Stimulated activated CD8-positive, alpha-beta memory T cell treated with anti-CD3 and anti-CD28 coated beads, Interleukin-7, amount 100 ng/mL, for 24 hours (primary cell): ENCODE results near the gene HIP1R.

Source experiments
- DNase-seq: peaks from one replicate; pipeline ENCODE4 v3.0.0-alpha.2; 2020; ENCODE audit warnings: low read depth

HIP1R gene

DNA sequence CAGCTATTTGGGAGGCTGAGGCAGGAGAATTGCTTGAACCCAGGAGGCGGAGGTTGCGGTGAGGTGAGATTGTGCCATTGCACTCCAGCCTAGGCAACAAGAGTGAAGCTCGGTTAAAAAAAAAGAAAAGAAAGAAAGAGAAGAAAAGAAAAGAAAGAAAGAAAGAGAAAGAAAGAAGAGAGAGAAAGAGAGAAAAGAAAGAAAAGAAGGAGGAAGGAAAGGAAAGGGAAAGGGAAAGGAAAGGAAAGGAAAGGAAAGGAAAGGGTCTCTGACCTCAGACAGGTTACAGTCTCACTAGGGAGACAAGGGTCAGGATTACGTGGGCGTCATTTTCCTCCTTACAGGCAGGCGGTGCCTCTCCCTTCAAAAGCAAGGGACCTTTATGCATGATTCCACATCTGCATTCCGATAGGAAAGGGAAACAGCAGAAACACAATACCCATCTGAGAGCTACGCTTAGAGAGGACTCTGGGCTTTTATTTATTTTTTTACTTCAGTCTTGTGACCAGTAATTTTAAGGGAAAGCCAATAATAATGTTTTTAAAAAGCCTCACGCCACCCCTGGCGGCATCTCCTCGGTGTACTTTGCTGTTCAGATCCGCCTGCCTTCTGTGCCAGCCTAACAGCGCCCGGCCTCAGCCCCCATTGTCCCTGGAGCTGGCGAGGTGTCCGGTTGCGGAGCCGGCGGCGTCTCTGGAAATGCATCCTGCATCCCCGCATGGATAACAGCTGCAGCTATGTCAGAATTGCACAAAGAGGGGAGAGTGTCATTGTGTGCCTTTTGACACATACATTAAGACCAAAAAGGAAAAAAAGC is 945 bp upstream of the HIP1R start:
- DNase-seq, result no peak

DNA sequence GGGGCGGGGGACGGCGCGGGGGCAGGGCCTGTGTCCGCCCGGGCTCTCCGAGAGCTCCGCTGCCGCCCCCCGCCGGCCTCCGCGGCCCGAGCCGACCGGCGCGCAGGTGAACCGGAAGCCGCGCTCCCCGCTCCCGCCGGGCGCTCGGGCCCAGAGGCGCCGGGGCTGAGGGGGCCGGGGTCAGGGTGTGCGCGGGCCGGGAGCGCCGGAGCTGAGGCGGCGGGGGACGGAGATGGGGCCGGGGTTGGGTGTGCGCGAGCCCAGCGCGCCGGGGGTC is 431 bp downstream of the HIP1R start:
- no peak for DNase-seq

DNA sequence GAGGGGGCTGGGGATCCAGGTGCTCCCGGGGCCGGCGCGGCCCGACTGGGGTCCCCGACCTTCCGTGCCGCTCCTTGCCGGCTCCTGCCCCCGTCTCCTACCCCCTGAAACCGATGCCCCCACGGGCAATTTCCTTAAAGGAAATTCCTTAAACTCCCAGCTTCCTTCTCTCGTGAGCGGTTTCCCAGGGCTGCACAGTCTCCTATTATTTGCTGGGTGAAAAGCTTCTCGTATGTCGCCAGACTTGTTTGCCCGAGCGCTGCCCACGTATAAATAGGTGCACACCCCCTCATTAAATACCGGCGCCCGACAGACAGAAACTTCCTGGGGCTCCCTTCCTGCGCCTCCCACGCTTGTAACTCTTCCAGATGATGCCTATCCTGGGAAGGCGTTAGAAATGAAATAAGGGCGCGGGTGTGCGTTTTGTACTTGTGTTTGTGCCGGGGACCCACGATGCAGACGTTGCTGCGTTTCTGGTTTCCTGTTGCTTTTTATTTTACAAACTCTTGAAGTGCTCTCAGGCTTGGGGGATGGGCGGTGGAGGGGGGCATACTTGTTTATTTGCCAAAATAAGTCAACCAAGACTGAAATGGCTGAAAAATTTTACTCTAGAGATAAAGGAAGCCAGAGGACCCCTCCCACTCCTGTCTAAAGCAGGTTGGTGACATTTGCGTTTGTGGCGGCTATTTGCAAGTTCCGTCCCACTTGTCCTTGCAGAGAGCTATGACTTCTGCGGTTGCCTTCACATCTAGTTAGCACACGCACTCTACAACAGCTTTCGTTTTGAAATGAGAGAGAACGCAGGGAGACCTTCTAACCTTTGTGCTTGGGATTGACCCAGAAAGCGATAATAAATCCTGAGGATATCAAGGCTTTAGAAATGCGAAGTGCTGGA is 1.0 kb downstream of the HIP1R start:
- no peak for DNase-seq

DNA sequence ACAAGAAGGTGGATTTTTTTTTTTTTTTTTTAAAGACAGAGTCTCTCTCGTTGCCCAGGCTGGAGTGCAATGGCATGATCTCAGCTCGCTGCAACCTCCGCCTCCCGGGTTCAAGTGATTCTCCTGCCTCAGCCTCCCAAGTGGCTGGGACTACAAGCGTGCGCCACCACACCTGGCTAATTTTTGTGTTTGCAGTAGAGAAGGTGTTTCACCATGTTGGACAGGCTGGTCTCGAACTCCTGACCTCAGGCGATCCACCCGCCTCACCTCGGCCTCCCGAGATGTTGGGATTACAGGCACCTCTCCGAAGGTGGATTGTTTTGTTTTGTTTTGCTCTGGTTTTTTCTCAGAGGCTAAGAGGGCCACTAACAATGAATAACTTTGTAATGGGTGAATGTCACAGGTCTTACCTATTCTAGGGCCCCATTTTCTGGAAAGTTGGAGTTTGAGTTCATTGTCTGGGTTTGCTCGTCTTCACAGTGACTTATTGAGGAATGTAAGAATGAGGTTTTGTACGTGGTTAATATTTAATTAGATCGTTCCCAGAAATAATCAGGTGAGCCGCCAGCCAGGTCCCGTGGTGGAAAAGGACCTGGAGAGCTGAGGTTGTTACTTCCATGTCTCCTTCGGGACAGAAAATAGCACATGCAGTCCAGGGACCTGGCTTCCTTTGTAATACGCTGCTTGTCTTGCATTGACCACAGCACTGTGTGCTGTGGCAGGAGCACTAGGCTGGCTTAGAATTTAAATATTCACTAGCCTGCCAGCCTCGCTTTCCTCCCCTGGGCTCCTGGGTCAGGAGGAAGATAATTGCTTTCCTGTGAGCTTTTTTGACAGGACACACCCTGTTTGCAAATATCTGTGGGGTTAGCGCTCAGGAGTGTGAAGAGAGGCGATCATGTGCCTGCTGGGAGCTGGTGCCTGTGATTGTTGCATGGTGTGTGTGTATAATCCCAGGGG is 2.3 kb downstream of the HIP1R start:
- no peak for DNase-seq

DNA sequence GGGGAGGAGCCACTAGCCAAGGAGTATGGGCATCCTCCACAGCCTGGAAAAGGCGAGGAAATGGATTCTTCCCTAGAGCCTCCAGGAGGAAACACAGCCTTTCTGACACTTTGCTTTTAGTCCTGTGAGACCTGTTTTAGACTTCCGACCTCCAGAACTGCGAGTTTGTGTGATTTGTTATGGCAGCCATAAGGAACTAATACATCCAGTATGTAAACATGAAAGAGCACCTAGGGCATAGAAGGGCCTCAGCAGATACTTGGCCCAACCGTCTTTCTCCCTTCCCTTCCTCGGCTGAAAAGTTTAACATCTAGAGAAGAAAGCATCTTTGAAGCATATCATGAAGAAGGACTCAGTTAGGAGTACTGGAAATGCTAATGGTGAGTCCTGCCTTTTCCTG is 3.6 kb downstream of the HIP1R start:
- no peak for DNase-seq

DNA sequence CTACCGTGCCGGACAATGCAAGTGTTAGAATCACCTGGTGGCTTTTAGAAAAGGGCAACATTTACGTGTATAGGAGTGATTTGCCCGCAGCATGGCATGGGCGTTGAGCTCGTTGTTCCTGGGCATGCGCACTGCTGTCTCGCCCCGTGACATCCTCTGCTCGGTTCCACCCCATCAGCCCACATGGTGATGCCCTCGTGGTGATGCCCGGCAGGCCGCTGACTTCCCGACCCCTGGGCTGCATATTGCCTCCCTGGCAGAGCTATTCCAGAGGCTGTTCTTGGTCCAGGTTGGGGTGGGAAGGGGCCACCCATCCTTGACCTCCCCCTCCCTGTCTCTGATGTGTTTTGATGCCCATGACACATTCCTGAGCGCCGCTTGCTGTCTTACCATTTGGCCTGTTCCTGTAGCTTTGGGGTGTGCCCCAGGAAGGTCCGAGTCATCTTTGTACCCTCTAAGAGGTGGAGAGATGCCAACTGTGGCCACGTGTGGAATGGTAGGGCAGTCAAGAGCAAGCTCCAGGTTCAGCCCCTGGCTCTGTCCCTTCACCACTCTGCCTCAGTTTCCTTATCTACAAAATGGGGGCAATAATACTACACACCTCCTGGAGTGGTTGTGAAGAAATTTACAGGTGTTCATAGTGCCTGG is 4.8 kb downstream of the HIP1R start:
- no peak for DNase-seq

DNA sequence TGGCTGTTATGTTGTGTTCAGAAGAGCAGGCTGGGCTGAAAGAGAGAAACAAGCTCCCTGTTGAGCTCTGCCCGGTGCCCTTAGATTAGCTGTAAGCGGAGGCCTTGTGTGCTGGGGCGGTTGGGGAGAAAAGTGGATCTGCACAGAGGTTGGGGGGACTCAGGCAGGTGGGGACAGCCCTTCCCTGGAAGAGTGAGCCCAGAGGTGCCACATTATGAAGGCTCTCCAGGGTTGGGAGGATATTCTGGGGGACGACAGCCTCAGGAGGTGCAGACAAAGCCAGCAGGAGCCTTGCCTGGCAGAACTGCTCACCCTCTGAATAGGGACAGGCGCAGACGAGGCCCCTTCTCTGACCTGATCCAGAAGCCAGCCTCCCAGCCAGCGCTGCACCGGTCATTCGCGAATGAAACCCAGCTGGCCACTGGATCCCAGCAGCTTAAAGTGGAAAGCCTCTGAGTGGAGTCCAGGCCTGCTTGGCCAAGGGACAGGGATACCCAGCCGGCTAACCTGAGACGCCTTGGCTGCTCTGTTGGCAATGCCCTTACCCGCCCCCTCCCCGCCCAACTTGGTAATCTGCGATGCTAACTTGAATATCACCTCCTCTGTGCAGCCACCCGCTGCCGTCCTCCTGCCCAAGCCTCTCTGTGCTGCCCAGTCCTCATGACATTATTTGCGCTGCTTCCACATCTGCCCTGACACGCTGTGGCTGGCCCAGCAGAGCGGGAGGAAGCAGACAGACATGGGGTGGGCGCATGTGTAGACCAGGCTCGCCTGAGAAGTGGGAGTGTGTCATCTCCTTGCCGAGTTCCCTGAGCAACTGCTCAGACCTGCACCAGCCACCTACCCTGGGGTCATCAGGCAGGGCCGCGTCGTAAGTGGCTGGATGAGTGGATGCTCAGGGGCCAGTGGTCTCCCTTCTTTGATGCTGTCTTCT is 5.6 kb downstream of the HIP1R start:
- DNase-seq, result no peak

DNA sequence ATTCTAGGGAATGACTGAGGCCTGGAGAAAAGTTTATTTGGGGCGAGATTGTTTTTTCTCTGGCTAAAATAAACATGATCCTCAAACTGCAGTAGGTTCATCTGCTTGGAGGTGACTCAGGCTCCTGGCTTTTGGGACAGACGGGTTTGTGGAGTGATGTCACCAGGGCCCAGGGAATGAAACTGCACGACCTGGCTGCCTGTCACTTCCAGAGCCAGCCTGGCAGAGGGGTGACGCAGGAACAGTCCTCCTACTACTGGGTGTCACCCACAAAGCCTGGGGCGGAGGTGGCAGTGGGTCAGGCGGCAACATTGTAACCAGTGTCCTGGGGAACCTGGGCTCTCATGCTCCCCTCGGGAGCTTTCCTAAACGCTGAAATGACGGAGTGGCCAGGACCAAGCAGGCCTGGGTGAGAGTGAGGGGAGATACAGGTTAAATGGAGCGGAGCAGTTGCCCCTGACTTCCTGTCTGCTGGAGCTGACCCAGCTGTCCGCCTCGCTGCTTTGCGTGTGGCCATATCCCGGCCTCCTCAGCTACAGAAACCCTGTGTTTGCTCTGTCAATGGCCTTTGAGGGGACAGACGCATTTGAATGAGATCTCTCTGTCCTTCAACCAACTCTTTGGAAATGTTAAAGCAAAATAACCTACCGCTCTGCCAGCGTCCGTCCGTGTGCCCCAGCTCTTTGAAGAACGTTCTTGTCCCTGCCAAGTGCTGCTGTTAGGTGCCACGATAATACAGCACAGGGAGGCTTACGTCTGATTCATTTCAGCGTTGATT is 6.5 kb downstream of the HIP1R start:
- DNase-seq, result no peak

DNA sequence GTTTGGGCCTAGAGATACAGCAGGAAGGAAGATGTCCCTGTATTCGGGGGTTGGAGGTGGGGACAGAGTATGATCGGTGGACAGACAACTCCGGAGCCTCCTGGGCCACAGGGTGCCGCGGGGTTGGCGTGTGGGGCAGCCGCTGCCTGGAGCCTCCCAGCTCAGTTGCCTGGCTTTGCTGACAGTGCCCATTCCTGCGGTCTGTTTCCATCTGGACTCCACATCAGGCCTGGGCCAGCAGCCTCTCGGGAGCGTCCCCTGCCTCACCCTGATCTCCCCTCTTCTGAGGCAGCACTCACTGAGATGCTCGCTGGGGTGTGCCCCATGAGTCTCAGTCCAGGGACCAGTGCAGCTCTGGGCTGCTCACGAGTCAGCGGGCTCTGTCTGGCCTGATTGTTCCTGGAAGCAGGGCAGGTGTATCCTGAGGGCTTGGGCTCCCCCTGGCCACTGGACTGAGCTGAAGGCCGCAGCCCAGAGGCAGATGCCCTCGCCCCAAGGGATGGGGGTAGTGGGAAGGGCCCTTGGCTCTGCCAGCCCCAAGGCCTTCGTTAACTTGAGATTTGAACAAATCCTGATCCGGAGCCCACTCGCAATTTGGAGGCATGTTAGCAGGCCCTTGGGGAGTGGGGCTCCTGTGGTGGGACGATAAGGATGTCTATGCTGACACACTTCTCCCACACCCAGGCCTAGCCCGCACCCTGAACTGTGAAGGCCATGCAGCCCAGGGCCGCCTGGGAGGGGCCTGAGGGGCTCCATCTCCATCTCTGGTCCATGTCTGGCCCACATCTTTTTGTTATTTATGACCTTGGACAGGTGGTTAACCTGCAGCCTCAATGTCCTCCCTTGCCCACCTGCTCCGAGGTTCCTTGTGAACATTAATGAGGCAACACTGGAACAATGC is 7.5 kb downstream of the HIP1R start:
- DNase-seq, result no peak

DNA sequence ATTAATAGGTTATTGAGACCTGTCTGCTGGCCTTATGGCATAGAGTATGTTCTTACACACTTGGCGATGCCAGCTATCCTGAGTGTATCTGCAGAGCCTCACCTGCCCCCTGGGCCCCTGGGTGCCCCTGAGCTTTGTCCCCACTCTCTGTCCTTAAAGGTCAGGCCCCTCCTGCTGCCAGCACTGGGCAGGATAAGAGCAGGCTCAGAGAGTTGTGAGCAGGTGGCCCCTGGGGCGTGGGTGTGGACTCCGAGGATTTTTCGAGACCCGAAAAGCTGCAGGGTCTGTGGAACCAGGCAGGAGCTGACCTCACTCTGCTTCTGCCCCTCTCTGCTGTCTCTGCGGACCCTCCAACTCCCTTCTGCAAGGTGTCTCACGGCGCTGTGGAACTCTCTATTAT is 8.2 kb downstream of the HIP1R start:
- no peak for DNase-seq

DNA sequence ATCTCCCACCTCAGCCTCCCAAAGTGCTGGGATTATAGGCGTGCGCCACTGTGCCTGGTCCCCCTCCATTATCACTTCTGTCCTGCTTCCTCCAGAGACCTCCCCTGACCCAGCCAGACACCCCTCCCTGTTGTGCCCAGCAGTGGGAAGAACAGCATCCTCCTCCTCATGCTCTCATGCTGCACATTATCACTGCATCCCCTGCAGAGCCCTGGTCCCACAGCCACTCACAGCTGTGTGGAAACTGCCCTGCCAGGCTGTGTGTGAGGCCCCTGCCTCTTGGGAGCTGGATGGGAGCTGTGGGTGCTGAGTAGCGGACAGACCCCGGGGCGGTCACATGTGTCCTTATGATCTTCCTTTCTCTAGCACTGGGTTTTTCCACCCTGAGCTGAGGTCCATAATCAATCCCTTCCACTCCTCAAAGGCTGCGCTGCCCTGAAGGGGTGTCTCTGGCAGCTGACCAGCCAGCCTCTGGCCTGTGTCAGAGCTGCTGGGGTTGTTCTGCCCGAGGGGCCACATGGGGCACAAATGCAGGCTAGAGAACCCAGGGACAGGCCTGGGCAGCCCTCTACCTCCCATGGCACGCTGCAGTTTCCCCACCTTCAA is 9.2 kb downstream of the HIP1R start:
- no peak for DNase-seq

DNA sequence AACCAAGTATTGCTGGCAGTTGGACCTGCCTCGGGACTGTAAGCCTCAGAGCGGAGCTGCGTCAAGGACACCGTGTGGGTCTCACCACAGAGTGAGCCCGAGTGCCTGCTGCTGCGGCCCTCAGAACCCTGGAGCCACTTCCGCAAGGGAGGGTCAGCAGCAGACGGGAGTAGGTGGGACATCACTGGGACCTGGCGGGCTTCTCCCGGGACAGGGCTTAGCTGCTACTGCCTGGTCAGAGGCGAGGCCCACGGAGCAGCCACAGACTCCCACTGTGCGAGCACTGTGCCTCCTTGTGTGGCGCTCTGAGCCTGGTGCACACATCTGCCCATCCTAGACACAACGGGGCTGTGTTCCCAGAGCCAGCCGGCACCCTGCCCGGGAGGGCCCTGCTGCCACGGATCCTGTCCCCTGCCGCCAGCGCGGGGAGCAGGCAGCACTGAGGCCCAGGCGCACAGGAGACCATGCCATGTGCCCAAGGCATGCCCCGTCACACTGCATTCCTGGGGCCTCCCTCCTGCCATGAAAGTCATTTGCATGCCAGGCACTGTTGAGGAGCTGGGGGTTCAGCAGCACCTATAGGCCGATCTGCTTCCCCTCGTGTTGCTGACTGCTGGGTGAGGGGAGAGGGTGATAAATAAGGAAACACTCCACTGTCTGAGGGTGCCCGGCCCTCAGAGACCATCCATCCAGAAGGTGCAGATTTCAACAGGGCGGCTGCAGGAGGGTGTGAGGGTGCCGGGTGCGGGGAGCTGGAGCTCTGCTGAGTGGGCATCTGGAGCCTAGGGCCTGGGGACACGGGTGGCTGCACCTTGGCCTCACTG is 10.0 kb downstream of the HIP1R start:
- DNase-seq, result no peak

DNA sequence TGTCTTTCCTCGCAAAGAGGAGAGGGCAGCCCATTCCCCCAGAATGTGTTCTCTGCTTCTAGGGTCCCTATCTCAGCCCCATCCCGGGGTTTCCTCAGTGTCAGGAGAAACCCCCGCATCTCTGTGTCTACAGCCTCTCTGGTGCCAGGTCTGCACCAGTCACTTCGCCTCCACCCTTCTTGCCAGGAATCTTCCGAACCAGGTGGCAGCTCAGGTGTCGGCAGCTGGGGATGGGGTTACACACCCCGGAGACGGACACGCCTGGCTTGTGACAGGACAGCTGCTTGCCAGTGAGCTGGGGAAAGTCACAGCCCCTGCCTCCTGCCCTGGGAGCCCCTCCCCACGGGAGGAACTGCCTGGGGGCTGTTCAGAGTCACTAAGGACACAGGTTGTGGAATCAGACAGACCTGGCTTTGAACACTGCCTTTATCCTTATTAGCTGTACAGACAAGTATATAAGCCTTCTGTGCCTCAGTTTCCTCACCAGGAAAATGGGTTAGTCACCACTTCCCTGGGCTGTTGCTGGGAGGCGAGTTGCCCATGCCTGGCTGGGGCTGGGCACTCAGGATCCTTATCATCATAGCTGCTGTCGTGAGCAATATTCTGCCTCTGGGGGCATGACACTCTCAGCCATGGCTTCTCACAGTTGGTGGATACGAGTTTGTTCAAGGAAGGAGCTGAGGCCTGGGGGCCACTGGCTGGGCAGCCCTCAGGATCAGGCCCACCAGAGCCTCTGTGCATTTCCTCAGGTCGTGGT is 10.8 kb downstream of the HIP1R start:
- DNase-seq, result no peak

DNA sequence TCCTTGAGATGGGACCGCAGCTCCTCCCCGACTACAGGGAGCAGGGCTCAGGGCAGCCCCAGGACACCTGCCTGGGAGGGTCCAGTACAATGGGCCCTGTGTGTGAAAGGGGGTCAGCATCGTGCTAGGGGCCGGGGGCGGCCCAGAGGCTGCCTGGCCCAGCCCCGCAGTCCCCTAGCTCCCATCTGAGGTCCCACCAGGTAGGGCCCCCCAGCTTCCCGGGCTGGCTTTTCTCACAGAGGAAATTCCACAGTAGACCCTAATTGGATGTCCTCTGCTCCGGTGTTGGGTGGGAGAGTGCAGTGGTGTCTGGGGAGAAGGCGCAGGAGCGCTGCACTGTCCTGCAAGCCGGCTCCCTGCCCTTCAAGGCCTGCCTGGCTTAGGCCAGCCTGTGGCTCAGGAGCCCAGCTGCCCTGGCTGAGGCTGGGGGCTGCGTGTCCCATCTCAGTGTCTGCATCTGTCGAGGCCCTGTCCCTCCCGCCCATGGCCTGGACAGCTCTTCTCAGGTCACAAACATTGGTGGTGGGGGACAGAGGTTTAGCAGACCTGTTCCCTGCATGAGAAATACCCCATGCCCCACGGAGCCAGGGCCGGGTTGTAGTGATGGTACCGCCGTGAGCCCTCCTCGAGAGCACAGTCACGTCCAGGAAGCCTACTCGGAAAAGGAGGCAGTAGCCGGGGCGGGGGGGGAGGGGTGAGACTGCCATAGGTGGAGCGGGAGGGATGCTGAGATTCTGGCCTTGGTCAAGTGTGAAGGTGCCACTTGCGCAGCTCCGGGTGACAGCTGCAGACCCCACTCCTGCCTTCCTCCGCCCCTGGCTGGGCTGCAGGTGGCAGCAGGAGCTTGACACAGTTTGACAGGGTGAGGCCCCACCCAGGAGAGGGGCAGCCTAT is 11.6 kb downstream of the HIP1R start:
- no peak for DNase-seq

DNA sequence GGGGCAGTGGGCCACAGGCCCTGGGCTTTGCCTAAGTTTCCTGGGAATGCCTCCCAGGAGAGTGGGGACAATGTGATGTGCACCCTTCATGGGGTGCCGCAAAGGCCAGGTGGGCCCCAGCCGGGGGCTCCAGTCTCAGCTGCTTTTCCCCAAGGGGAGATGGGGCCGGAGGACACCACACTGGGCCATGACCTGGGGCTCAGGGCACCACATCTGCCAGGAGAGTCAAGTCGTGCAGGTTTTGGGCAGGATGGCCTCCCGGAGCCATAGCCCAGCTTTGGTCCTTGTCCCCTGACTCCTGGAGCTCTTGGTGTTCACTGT is 12.2 kb downstream of the HIP1R start:
- DNase-seq, result no peak

DNA sequence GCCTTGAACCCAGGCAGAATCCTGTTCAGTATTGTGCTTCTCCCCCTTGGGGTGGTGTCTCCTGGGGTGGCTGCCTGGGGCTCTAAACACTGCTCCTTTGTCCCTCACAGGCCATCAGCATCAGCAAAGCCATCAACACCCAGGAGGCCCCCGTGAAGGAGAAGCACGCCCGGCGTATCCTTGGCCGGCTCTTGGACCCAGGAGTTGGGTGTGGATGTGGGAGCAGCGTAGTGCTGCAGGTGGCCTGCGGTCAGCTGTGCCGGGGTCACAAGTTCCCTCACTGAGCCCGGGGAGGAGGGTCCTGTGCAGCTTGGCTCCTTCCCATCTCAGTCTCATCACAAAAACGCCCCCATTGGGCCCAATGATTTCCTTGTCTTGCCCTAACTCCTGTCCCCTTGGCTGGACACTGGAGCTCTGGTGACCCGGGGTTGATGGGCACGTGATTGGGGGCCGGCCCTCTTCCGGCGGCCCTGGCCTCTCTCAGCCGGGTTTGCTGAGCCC is 12.7 kb downstream of the HIP1R start:
- DNase-seq, result no peak
